SU-DHL-6 (cell line): Measurements from ENCODE around the gene TLE1.

ENCODE experiments used
- H2AFZ ChIP-seq: fragments of 200-600 bp; sonication (generic); 2 replicates; pipeline ENCODE4 v1.6.1; 2014; ENCODE audit warnings: low read depth, mild to moderate bottlenecking, moderate library complexity, mixed read lengths, antibody characterized with exemption, low read length; ENCODE audit not compliant: severe bottlenecking
- H3F3A ChIP-seq: fragments of 200-600 bp; shearing (Covaris generic); 2 replicates; pipeline ENCODE4 v1.6.0; 2016; ENCODE audit warnings: antibody characterized with exemption, mild to moderate bottlenecking; ENCODE audit not compliant: insufficient read depth
- H3K27ac ChIP-seq: fragments of 200-600 bp; sonication (generic); 2 replicates; pipeline ENCODE4 v1.5.1; 2016; ENCODE audit warnings: low read depth, mild to moderate bottlenecking, low read length, moderate library complexity, mixed read lengths
- H3K27me3 ChIP-seq: fragments of 200-600 bp; sonication (generic), shearing (Covaris generic); 2 replicates; pipeline ENCODE4 v1.6.0; 2014; ENCODE audit warnings: mild to moderate bottlenecking, low read length
- H3K36me3 ChIP-seq: fragments of 200-600 bp; sonication (generic); 2 replicates; pipeline ENCODE4 v1.6.1; 2014; ENCODE audit warnings: mild to moderate bottlenecking, low read length, mixed read lengths
- H3K4me2 ChIP-seq: fragments of 300-600, 200-600 bp; shearing (Covaris generic), sonication (generic); 2 replicates; pipeline ENCODE4 v1.6.0; 2014; ENCODE audit warnings: low read length, low read depth, mild to moderate bottlenecking; ENCODE audit not compliant: poor library complexity, severe bottlenecking
- H3K4me3 ChIP-seq: fragments of 200-600 bp; sonication (generic); 2 replicates; pipeline ENCODE4 v1.5.1; 2014; ENCODE audit warnings: antibody characterized with exemption, low read length, mild to moderate bottlenecking, mixed read lengths; ENCODE audit not compliant: insufficient read depth, poor library complexity, severe bottlenecking
- H3K79me2 ChIP-seq: fragments of 200-600 bp; sonication (generic); 2 replicates; pipeline ENCODE4 v1.6.1; 2014; ENCODE audit warnings: mild to moderate bottlenecking, low read length, moderate library complexity; ENCODE audit not compliant: insufficient read depth
- H3K9ac ChIP-seq: fragments of 200-600 bp; sonication (generic); 2 replicates; pipeline ENCODE4 v1.7.0; 2014; ENCODE audit warnings: mild to moderate bottlenecking, low read length
- H3K9me2 ChIP-seq: fragments of 200-600 bp; sonication (generic); replicated peaks from 2 replicates; pipeline ENCODE4 v1.6.1; 2014; ENCODE audit warnings: low read length; ENCODE audit not compliant: insufficient read depth
- H3K9me3 ChIP-seq: fragments of 200-600 bp; sonication (generic); 2 replicates; pipeline ENCODE4 v1.6.1; 2014; ENCODE audit warnings: low read length, mixed read lengths; ENCODE audit not compliant: insufficient read depth
- H4K20me1 ChIP-seq: fragments of 200-600 bp; sonication (generic); 2 replicates; pipeline ENCODE4 v1.6.1; 2014; ENCODE audit warnings: low read depth, mild to moderate bottlenecking, antibody characterized with exemption, low read length, moderate library complexity, mixed read lengths
- EZH2phosphoT487 ChIP-seq: fragments of 200-600 bp; sonication (generic), shearing (Covaris generic); conservative IDR thresholded peaks from 2 replicates; pipeline ENCODE4 v1.6.1; 2018; ENCODE audit warnings: mild to moderate bottlenecking, antibody characterized with exemption, low read length, moderate library complexity, mixed read lengths
- TF ChIP-seq, protein P1 (sequence below): fragments of 200-600 bp; sonication (generic); IDR thresholded peaks from one replicate; pipeline ENCODE4 v1.5.1; 2017; ENCODE audit warnings: antibody characterized with exemption, mild to moderate bottlenecking, low read length, moderate library complexity; ENCODE audit not compliant: insufficient read depth, poor library complexity, severe bottlenecking

The TLE1 gene

DNA sequence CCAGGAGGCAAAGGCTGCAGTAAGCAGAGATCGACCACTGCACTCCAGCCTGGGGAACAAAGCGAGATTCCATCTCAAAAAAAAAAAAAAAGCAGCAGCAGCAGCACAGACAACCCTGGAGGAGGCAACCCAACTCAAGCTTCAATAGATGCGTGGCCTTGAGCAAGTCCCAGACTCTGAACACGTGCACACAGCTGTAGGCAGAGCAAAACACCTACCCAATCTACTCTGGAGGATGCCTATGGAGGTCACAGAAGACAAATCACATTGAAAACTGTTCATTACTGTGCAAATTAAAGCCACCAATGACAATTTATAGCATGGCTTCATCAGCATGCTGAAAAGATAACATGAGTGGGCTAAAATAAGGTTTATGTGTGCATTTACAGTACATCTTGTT, 7.2 kb downstream of the TLE1 start:
- no peak overlapping the region for H2AFZ ChIP-seq
- no peaks in the 10 kb centered on the region for H3K9me3 ChIP-seq
- H3K79me2 ChIP-seq, result no peaks in the 10 kb centered on the region
- H3K4me3 ChIP-seq, result no peak overlapping the region
- TF ChIP-seq EZH2phosphoT487, result no peak
- TF ChIP-seq, protein P1, sequence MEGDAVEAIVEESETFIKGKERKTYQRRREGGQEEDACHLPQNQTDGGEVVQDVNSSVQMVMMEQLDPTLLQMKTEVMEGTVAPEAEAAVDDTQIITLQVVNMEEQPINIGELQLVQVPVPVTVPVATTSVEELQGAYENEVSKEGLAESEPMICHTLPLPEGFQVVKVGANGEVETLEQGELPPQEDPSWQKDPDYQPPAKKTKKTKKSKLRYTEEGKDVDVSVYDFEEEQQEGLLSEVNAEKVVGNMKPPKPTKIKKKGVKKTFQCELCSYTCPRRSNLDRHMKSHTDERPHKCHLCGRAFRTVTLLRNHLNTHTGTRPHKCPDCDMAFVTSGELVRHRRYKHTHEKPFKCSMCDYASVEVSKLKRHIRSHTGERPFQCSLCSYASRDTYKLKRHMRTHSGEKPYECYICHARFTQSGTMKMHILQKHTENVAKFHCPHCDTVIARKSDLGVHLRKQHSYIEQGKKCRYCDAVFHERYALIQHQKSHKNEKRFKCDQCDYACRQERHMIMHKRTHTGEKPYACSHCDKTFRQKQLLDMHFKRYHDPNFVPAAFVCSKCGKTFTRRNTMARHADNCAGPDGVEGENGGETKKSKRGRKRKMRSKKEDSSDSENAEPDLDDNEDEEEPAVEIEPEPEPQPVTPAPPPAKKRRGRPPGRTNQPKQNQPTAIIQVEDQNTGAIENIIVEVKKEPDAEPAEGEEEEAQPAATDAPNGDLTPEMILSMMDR, result no peak
- no peak overlapping the region for H3K9ac ChIP-seq
- no peak overlapping the region for H3K27ac ChIP-seq
- H3K9me2 ChIP-seq, result no peaks in the 10 kb centered on the region
- no peaks in the 10 kb centered on the region for H3K36me3 ChIP-seq
- H4K20me1 ChIP-seq, result no peaks in the 10 kb centered on the region
- no peaks in the 10 kb centered on the region for H3K27me3 ChIP-seq
- no peak overlapping the region for H3K4me2 ChIP-seq
- H3F3A ChIP-seq, result no peaks in the 10 kb centered on the region

DNA sequence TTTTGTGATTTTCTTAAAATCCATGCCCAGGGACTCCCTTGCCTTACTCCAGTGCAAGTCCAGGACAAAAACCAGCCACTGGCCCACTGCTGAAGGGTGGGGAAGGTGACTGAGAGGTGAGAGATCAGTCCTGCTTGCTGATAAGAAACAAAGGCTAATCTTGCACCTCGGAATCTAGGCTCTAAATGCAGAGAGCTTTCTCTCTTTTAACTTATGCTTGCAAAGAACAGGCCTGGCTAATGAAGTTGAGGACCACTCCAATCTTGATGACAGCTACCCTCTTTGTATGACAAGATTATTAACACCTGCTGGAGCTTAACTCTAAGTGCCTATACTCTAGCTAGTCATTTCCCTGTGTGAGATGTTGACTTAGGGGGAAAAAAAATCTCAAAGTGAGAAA, 8.8 kb downstream of the TLE1 start:
- no peak overlapping the region for H3K4me2 ChIP-seq
- H4K20me1 ChIP-seq, result no peaks in the 10 kb centered on the region

DNA sequence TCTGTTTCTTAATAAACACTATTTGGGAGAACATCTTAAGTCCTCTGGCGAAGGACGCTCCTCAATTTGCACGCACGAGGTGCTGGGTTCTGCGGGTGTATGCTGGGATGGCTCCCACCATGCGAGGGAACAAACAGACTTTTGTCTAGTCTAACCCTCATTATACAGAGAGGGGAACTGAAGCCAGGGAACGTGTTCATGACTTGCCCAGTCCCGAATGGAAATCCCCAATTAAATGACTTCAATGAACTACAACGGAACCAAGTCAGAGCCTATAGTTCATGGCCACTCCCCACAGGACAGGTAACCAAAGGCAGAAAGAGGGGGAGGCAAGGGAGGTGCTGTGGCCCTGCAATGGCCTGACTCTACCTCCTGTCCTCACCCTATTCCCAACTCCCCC, 9.3 kb downstream of the TLE1 start:
- H4K20me1 ChIP-seq, result no peaks in the 10 kb centered on the region
- no peak overlapping the region for H3K27ac ChIP-seq
- H3K79me2 ChIP-seq, result no peaks in the 10 kb centered on the region
- TF ChIP-seq, protein P1, result no peak
- TF ChIP-seq EZH2phosphoT487, result no peak
- no peaks in the 10 kb centered on the region for H3K27me3 ChIP-seq
- H3K4me3 ChIP-seq, result no peak overlapping the region
- no peaks in the 10 kb centered on the region for H3K36me3 ChIP-seq
- no peak overlapping the region for H3K4me2 ChIP-seq
- no peaks in the 10 kb centered on the region for H3F3A ChIP-seq
- no peaks in the 10 kb centered on the region for H3K9me3 ChIP-seq
- H3K9me2 ChIP-seq, result no peaks in the 10 kb centered on the region
- H3K9ac ChIP-seq, result no peak overlapping the region
- no peak overlapping the region for H2AFZ ChIP-seq

More for the DNA sequence above, 8.8 kb downstream of the TLE1 start:
- Histone ChIP-seq H2AFZ (no peak overlapping the region), H3K9me2 (no peaks in the 10 kb centered on the region), H3K27me3 (no peaks in the 10 kb centered on the region), H3K36me3 (no peaks in the 10 kb centered on the region), H3K79me2 (no peaks in the 10 kb centered on the region), H3K27ac (no peak overlapping the region), H3K4me3 (no peak overlapping the region), H3K9me3 (no peaks in the 10 kb centered on the region), H3K9ac (no peak overlapping the region), H3F3A (no peaks in the 10 kb centered on the region)
- TF ChIP-seq, protein P1, result no peak
- no peak for TF ChIP-seq EZH2phosphoT487
